Astrocyte (in vitro differentiated cells and primary cell): ENCODE data around the gene SMIM34.
"Not testable (repeated sequence)": the region's sequence is repeated elsewhere in the genome, so short reads cannot be mapped to it uniquely, and the experiment has no call there.

Experiments used
- EZH2 ChIP-seq: IDR thresholded peaks from 2 replicates; pipeline ENCODE4 v1.6.1; 2012; ENCODE audit warnings: mild to moderate bottlenecking, low read length, inconsistent platforms; ENCODE audit not compliant: insufficient read depth
- TF ChIP-seq, protein P1 (sequence below): IDR thresholded peaks from 2 replicates; pipeline ENCODE4 v1.5.1; 2011; ENCODE audit warnings: low read depth, mild to moderate bottlenecking, inconsistent platforms, low read length, moderate library complexity; ENCODE audit not compliant: insufficient read depth

DNA sequence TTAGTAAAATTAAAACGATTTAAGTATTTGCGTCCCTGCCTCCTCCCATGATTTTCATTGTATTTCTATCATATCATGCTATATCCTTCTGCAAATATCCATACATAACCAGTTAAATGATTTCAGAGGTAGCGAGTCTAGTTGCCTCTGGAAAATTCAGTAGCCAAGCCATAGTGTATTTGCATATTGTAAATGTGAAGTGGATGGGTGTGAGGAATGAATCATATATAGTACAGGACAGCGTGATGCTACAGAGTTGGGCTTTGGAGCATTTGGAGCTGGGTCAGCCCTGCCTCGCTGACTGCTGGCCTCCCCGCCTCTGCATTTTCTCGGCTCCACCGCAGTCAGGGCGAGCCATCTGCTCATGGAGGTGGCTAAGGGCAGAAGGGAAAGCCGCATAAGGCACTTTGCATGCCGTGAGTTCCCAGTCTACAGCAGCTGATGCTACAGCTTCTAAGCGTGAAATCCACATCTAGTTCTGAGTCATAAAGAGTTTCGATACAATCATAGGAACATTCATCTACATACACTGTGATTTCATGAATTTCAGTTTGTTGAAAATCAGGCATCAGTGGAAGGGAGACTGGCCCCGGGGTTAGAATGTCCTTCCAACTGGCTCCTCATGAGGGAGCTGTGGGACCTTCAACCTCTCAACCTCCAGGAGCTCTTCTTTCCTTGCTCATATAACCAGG lies 39.9 kb downstream of the SMIM34 start:
- TF ChIP-seq, protein P1, sequence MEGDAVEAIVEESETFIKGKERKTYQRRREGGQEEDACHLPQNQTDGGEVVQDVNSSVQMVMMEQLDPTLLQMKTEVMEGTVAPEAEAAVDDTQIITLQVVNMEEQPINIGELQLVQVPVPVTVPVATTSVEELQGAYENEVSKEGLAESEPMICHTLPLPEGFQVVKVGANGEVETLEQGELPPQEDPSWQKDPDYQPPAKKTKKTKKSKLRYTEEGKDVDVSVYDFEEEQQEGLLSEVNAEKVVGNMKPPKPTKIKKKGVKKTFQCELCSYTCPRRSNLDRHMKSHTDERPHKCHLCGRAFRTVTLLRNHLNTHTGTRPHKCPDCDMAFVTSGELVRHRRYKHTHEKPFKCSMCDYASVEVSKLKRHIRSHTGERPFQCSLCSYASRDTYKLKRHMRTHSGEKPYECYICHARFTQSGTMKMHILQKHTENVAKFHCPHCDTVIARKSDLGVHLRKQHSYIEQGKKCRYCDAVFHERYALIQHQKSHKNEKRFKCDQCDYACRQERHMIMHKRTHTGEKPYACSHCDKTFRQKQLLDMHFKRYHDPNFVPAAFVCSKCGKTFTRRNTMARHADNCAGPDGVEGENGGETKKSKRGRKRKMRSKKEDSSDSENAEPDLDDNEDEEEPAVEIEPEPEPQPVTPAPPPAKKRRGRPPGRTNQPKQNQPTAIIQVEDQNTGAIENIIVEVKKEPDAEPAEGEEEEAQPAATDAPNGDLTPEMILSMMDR = not testable (repeated sequence)
- not testable (repeated sequence) for TF ChIP-seq EZH2
